Ecto neural progenitor cell (in vitro differentiated cells): Measurements from ENCODE around the gene TRMU.

Experiments used
- DNase-seq: peaks from one replicate; pipeline ENCODE4 v3.0.0-alpha.2; 2018; ENCODE audit warnings: low spot score

TRMU gene

DNA sequence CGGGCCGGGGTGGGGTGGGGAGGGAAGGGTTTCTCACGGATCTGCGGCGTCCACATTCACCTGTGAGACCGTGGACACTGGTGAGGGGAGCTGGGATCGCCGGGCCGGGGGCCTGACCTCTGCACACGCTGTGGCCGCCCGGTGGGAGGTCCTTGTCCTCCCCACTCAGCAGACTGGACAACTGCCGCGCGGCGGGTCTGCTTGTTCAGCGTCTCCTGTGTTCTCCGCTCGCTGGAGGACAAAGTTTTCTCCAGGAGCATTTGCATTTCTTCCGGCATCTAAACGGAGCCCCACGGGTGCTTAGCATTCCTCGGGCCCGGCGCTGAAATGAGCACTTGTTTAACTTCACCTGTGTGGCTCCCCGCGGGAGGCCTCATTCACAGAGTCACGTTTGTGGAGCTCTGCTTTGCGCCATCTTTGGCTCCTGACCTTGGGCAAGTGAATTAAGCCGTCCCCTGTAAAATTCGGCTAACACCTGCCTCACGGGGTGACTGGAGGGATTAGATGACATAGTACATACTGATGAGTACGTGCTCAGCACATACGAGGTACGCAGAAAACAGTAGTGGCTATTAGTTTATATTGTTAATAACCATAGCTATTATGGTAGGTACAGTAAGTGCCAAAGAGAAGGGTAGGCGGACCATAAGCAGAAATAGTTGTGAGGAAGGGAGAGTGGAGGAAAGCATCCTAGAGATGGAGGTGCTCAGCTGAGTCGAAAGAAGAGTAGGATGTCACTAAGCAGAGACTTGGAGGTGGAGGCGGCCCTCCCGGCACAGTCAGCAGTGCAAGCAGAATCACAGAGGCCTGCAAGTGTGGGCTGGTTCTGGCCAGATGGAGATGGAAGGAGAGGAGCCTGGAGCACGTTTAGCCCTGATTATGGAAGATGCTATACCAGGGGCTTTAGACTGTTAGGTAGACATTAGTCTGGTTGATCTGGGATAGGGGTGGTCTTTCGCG is 885 bp downstream of the TRMU start:
- DNase-seq = peak; percentile 55

DNA sequence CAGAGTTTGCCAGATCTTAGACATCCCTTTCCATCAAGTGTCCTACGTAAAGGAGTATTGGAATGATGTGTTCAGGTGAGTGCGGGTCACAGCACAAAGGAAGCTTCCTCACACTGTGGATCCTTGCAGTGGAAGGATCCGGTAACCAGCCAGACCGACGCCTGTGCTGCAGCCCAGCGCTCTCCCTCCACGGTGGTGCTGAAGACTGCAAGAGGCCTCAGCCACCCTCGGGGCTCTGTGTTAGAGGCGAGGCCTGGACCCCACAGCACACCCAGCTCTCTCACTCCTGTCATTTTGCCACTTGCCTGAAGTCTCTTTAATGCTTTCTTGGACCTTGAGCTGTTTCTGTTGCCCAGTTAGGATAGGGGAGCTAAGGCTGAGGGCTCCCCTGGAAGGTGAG is 2.4 kb downstream of the TRMU start:
- DNase-seq = no peak

DNA sequence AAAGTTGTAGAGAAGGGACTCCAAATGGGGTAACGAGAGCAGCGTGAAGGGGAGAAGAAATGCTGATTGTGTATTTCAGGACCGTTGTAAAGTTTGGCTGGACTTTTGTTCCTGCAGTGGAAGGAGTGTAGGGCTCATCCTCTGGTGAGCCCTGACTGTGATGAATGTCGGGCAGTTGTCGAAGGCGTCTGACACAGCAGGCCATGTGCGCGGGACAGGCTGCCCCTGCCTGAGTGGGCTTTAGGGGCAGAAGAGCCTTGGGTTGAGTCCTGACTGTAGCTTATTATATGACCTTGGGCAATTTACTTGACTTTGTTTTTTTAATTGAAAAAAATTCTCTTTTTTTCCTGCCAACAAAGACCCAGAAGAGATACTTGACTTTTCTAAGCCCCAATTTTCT is 3.1 kb downstream of the TRMU start:
- DNase-seq = no peak

DNA sequence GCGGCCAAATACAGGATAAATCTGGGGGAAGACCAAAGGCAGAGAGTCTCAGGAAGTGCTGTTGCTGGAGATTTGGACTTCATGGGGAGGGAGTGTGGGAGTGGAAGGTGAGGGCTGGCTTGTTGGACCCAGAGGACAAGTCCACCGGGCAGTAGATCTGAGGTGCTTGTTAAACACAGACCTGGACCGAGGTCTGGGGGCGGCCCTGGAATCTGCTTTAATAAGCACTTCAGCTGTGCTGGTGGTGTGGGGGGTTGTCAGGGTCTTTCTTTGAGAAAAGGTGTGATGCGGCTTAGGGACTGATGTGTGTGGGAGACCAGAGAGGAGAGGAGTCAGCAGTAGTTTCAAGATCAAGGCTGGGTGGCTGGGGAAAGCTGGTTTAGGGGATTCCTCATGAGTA is 4.4 kb downstream of the TRMU start:
- DNase-seq = no peak

DNA sequence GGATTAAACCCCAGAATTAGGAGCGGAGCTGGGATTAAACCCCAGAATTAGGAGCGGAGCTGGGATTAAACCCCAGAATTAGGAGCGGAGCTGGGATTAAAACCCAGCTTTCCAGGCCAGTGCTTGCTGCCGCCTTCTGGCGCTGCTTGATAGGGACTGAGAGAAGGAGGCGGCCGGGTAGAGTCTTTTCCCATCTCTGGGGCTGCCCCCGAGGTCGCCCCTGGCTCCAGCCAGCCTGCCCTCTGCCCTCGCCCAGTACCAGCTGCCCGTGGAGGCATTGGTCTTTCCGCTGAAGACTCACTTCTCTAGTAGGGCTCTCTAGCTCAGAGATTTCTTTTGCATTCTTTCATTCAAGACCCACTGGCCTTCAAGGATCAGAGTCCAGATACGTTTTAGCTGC is 5.2 kb downstream of the TRMU start:
- no peak for DNase-seq

DNA sequence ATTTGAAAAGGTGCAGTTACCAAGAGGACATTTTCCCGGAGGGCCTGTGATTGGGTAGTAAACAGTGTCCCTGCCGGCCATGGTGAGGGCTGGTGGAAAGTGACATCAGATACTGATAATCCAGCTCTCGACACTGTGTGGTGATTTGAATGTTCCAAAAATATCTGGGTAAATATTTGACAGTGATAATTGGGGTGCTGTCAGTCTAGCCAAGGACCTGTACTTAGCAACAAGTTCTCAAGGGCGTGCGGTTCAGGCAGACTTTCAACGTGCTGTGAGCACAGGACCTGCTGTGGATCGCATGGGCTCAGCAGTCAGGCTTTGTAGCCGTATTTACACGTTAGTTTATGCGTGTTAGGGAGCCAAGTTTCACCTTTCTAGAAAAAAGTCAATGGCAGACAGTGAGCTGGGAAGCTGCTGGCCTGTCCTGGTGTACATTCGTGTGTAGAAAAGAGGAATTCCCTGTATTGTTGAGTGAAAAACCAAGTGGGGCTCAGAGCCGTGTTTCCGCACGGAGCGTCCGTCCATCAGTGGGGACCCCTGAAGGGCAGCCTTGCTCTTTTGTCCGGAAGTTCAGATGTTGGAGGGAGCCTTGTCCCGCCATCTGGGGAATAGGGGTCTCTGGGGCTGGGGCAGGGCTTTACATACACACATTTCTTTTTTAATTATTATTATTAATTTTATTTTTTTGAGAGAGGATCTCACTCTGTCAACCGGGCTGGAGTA is 11.3 kb downstream of the TRMU start:
- DNase-seq = no peak

DNA sequence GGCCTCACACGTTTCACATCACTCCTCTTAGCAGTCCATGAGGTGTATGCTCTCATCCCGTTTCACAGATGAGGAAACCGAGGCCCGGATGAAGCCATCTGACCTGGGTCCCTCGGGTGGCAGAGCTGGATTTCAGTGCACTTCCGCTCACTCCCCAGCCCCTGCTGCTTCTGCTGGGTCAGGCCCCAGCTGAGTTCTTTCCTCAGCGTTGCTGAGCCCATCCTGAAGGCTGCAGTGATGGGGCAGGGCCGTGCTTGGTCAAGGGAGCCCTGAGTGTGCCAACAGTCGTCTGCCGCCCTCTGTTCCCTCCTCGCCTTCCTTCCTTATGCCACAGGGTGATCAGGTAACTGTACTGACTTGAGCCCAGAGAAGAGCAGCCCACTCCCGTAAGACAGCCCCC is 12.1 kb downstream of the TRMU start:
- no peak for DNase-seq

DNA sequence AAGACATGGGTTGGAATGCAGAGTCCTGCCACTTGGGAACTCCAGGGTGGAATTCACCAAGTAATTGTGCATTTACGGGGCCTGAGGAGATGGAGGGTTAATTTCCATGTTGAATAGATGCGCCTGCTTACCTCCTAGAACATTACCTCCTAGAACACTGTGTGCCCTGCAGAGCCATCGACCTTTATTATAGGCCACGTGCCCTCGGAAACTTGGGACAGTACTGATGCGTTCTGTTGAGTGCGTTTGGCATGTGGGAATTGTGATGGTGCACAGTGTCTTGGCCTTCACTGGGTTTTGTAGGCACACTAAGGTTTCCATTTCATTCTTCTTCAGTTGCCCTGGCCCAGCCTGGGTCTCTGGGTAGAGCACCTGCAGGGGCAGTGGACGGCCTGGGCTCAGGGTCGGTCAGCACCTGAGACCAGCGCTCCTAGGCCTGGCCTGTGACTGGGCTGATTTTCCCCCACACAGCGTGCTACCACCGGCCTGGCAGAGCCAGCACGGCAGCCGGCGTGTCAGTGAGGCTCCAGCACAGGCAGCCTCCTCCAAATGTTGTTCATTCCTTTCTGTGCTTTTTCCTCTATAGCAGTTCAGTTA is 12.7 kb downstream of the TRMU start:
- DNase-seq = no peak

DNA sequence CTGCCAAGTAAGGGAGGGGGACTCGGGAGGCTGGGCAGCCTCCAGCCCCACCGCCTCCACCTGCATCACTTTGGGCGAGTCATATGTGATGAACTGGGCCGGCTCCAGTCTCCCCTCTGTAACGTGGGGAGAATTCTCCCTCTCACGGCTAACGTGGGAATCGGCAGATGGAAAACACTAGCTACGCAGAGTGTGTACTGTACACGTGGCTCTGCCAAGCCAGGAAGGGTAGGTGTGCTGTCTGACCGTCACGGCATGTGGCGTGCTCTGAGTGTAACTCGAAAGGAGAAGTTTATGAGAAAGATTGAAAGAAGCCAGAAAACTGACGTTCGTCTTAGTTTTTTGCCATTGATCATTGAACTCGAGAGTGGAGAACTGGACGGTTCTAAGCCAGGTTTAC is 13.7 kb downstream of the TRMU start:
- no peak for DNase-seq

DNA sequence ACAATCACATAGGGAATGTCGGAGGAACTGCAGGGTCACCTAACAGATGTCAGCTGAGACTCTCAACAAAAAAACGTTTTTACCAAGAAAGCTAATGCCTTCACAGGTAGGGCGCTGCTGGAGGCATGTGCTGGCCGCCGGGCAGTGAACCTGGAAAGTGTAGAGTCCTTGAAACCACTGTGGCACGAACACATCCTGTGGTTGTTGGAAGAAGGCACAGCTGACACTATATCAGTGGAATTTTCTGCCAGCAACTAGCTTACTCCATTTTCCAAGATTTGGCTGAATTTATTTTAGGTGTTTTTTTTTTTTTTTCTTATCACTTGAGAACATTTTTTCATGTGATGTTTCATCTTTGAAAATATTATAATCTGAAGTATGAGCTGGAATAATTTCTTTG is 14.2 kb downstream of the TRMU start:
- no peak for DNase-seq

DNA sequence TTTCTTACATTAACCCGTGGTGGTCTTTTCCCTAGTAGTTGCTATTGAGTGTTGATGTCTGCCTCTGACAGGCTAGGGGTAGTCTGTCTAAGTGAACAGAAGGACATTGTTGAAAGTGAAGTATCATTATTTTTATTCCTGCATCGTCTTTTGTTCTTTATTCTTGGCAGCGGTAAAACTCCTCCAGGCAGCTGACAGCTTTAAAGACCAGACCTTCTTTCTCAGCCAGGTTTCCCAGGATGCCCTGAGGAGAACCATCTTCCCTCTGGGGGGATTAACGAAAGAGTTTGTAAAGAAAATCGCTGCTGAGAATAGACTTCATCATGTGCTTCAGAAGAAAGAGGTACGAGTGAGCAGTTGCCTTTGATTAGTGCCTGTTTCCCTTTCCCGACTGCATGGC is 14.6 kb downstream of the TRMU start:
- no peak for DNase-seq

DNA sequence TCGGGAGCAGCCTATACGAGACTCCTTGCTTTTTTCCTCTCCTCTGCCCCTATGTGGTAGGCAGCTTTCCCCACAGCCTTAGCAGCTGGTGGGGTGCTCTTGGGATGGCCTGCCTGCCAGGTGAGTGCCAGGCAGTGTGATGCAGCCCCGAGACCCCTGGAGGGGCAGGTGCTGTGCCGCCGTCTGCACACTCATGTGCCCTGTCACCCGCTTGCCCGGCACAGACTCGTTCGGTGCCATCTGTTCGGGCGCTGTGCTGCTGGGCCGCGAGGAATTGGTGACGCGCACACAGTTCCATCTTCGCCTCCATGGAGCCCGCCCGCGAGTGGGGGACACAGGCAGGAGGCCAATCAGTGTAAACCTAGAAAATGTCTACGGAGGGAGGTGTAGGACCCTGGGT is 15.1 kb downstream of the TRMU start:
- no peak for DNase-seq

DNA sequence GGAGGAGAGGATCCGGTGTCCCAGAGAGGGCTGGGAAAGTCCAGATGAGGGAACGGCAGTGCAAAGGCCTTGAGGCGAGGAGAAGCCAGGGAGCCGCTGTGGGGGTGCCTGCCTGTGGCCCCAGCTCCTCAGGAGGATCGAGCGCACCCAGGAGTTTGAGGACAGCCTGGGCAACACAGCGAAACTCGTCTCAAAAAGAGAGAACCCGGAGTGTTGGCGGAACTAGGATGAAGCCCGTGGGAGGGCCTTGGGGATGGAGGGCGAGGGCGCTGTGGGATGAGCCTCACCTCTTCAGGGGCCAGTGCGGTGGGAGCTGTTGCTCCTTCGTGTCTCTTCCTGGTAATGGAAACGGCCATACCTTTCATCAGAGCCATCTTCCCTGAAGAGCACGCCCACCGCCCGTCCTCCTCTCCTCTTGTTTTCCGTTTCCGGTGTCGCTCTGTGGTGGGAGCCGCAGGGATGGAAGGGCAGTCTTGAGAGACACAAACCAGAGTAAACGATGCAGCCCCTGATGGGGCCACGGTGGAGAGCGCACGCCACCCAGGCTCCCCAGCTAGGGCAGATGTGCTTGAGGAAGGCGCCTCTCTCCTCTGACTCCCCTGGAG is 15.7 kb downstream of the TRMU start:
- DNase-seq = no peak

DNA sequence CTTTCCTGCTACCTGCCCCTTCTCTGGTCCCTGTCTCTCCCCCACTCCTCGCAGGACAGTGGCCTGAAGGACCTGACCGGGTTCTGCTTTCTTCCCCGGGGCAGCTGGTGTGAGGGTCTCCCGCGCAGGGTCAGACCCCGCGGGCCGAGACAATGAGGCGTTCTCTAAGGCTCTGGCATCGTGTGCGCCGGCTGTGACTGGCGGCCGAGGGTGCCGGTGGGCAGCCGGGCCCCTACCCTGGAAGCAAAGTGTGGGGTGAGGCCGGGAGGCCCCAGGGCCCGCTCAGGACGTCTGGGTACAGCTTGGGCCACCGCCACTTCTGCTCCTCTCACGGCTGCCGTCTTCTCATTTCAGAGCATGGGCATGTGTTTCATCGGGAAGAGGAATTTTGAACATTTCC is 16.3 kb downstream of the TRMU start:
- DNase-seq = no peak

DNA sequence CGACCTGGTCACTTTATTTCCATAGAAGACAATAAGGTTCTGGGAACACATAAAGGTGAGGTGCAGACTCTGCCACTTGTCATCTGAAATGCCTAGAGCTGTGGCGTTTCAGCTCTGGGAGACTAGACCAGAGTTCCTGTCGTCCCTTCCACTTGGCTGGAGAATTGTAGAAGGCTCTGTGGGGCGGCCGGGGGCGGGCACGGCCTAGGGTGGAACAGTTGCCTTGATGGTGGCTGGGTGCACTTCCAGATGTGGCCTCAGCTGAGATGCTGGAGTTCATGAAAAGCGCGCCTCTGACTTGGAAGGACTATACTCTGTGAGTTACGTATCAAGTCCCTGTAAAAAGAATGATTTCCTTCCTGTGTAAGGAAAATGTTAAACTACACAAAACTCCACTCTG is 16.8 kb downstream of the TRMU start:
- DNase-seq = no peak

DNA sequence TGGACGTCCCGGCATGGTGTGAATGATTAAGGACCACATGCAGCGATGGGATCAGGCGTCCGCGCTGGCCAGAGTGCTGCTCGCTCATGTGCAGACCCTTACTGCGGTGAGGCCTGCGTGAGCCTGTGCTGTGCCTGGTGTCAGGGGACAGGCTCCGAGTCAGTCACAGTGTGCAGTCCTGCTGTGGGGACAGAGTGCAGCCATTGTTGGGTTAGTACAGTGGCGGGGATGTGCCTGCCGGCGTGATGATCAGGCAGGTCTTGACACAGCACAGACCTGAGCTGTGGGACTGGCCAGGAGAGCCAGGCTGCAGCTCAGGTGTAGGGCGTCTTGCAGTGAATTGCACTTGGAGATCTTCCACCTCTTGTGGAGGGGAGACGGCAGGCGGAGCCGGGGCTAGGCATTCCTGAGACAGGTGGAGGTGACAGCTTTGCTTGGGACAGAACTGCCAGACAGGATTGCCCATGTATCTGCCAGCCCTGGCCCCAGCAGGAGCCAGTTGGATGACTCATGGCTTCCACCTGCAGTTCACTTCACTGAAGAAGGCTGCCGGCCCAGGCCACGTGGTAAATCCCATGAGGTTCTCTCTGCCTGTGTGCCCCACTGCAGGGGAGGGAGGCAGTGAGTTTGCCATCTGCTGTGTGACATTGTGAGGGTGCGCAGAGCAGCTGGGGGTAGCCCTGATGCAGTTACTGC is 17.3 kb downstream of the TRMU start:
- DNase-seq = no peak

DNA sequence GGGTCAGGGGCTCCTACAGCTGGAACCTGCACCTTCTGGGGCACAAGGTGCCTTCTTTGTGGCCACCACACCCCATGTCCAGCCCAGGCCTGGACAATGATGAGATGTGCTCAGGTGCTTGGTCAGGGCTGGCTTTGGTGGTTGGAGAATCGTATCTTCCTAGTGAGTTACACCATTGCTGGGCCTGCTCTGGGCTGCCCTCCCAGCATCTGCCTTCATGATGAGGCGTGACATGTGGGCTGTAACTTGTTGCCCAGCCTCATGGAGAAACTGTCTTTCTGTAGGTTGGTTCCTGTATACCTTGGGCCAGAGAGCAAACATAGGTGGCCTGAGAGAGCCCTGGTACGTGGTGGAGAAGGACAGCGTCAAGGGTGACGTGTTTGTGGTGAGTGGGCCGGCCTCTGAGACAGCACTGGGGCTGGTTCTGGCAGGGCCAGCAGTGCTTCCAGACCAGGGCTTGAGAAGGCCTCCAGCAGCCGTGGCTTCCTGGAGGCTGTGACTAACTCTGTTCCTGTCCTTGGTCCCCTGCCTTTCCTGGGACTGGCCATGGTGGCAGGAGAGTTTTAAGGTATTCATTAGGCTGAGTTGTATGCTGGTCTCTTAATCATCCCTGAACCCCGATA is 18.1 kb downstream of the TRMU start:
- DNase-seq = no peak

DNA sequence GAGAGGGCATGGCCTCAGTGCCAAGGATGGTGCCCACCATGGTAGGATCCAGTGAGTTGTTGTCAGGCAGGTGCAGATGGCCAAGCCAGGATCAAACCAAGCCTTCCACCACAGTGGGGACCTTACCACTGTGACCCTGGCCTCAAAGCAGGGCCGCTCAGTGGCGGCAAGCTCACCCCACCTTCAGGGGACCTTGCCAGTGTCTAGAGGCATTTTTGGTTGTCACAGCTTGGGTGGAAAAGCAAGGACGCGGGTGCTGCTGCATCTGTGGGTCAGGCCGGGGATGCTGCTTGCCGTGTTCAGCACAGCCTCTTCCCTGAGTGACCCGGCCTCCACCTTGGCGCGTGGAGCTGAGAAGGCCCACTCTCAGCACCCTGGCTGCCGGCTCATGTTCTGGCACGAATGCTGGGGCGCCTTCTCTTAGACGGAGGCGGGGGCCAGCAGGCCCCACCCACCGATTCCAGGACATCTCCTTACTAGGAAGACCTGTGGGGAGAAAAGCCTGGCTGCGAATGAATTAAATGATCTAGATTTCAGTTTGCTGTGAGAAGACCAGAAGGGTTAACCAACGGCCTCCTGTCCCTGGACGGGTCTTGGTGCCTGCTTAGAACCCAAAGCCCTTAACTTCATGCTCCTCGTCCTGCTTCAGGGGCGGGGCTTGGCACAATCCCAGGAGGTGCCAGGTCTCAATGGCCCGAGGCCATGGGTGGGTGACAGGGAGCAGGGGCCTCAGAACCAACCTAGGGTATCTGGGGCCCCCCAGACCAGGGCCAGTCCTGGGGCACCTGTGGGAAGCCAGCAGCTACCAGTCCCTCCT is 18.9 kb downstream of the TRMU start:
- DNase-seq = no peak

DNA sequence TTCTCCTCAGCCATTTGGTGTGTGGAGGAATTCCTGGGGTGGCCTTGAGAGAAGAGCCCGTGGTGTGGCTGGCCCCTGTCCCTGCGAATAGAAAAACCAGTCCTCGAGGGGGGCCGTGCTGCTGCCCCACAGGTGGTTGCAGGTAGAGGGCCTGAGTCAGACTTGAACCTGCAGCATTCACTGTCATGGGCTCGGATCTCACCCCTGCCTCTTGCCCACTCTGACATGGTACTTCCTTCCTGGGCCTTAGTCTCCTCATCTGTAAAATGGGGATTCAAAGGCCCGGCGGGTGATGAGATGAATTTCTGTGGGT is 19.4 kb downstream of the TRMU start:
- DNase-seq = no peak

DNA sequence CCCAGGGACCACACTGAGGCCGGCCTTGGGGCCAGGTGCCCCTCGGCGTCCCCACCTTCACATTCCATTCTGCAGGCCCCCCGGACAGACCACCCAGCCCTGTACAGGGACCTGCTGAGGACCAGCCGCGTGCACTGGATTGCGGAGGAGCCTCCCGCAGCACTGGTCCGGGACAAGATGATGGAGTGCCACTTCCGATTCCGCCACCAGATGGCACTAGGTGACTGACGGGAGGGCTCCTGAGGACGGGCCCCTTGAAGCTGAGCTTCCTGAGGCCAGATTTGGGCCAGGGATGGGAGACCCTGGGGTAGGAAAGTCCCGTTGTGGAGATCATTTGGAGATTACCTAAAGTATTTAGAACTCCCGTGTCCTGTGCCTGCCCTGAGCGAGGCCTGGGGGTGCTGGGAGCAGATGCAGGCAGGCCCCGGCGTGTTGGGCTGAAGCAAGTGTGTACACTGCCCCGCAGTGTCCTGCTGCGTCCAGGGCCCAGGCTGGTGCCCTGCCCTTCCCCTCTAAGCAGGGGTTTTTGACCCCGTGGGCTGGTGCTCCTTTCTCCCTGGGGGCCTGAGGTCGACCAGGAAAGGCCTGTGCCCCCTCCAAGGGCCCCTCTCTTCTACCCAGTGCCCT is 20.0 kb downstream of the TRMU start:
- peak; percentile 86 for DNase-seq
